Adrenal gland (tissue), 5 donors: Measurements from ENCODE around the gene OGFRL1.

ENCODE experiments used
- CTCF ChIP-seq, 6 experiments: fragments of 450-650 bp in 4 of 6; fragments of 200-600 bp in 2 of 6; sonication (generic) in 1 of 6; IDR thresholded peaks; 1 replicate in 5 of 6; 2 replicates in 1 of 6; pipeline versions ENCODE4 v1.5.1 to v1.8.0; 2016 to 2021; ENCODE audit warnings: antibody characterized with exemption in 6 of 6, mild to moderate bottlenecking in 2 of 6, moderate library complexity in 1 of 6
- POLR2A ChIP-seq, 2 donors: fragments of 450-650 bp; IDR thresholded peaks; one replicate each; pipeline ENCODE4 v1.6.1; 2017; ENCODE audit warnings: antibody characterized with exemption in 2 of 2, mild to moderate bottlenecking in 2 of 2, moderate library complexity in 1 of 2
- donor health status: DM: no; HTN: no; CAD: no.

- TF ChIP-seq POLR2A (IDR thresholded peaks at IDR 0.05) (no peak), CTCF (IDR thresholded peaks at IDR 0.05) (no peak)
Observed at GRCh38 chr6:71346334-71346694, 57.7 kb downstream of the OGFRL1 start.
